IMR-90 (cell line): Measurements from ENCODE around the gene GNAT2. TPM values are rescaled to one million over a fixed set of nuclear protein-coding genes. Genes with fewer than 3 reads are reported as not detected.
A peak's percentile ranks its signal among the peaks of the same experiment; 100 is the strongest.

ENCODE experiments used
- ATAC-seq: fragments of 200-7000 bp; cut with Tn5 transposase; 2 replicates; pipeline ENCODE4 v1.9.1; 2020; ENCODE audit warnings: low read depth, mild to moderate bottlenecking, moderate library complexity
- BruUV-seq: library from RNA; stranded (reverse); fragments of 400-500 nt; replicated peaks from 2 replicates; lab custom pipeline; 2021; lab: Mats Ljungman, UMichigan
- CTCF ChIA-PET: fragments of 300-600 bp; formaldehyde crosslinking; extraction: SDS; loops from one replicate; lab custom pipeline; 2021; ENCODE audit warnings: antibody characterized with exemption; lab: Yijun Ruan, JAX
- POLR2A ChIA-PET: fragments of 300-600 bp; sonication (Branson Sonifier 250); formaldehyde crosslinking; loops from one replicate; lab custom pipeline; 2022; ENCODE audit warnings: antibody characterized with exemption; ENCODE audit not compliant: unreplicated experiment; lab: Charles Lee
- DNase-seq: peaks from one replicate; pipeline ENCODE4 v3.0.0; 2013
- H2AFZ ChIP-seq: replicated peaks from 2 replicates; pipeline ENCODE3; 2013; ENCODE audit warnings: low read length, mild to moderate bottlenecking; ENCODE audit not compliant: poor library complexity
- H2AK5ac ChIP-seq: 2 replicates; pipeline ENCODE4 v1.6.1; 2013; ENCODE audit warnings: low read depth, low read length, inconsistent platforms
- H2AK9ac ChIP-seq: replicated peaks from 2 replicates; pipeline ENCODE3; 2013; ENCODE audit warnings: mild to moderate bottlenecking, low read depth, low read length, moderate library complexity; ENCODE audit not compliant: poor library complexity
- H2BK120ac ChIP-seq: 2 replicates; pipeline ENCODE4 v1.6.1; 2013; ENCODE audit warnings: low read depth, low read length, inconsistent platforms
- H2BK15ac ChIP-seq: 3 replicates; pipeline ENCODE4 v1.6.1; 2013; ENCODE audit warnings: low read depth, low read length, inconsistent platforms
- H2BK20ac ChIP-seq: 2 replicates; pipeline ENCODE4 v1.6.1; 2013; ENCODE audit warnings: low read depth, mild to moderate bottlenecking, inconsistent platforms, low read length, moderate library complexity
- H2BK5ac ChIP-seq: 2 replicates; pipeline ENCODE4 v1.6.1; 2013; ENCODE audit warnings: mild to moderate bottlenecking, low read depth, low read length, inconsistent platforms; ENCODE audit not compliant: poor library complexity, severe bottlenecking
- H3K14ac ChIP-seq: replicated peaks from 2 replicates; pipeline ENCODE4 v1.6.1; 2013; ENCODE audit warnings: low read depth, low read length, inconsistent platforms
- H3K18ac ChIP-seq: 2 replicates; pipeline ENCODE4 v1.6.1; 2013; ENCODE audit warnings: low read depth, low read length, control low read depth
- H3K23ac ChIP-seq: 2 replicates; pipeline ENCODE4 v1.6.1; 2013; ENCODE audit warnings: low read depth, low read length, inconsistent platforms
- H3K27ac ChIP-seq: 2 replicates; pipeline ENCODE4 v1.5.1; 2013; ENCODE audit warnings: mild to moderate bottlenecking, control low read depth, low read length; ENCODE audit not compliant: insufficient read depth
- H3K27me3 ChIP-seq: 2 replicates; pipeline ENCODE4 v1.6.1; 2013; ENCODE audit warnings: low read length; ENCODE audit not compliant: control insufficient read depth, insufficient read depth
- H3K36me3 ChIP-seq: 2 replicates; pipeline ENCODE4 v1.6.1; 2013; ENCODE audit warnings: low read length, mixed read lengths; ENCODE audit not compliant: control insufficient read depth, insufficient read depth
- H3K4ac ChIP-seq: 2 replicates; pipeline ENCODE4 v1.6.1; 2013; ENCODE audit warnings: low read depth, low read length, inconsistent platforms
- H3K4me1 ChIP-seq: 2 replicates; pipeline ENCODE4 v1.6.1; 2013; ENCODE audit warnings: low read length, mixed read lengths; ENCODE audit not compliant: control insufficient read depth, insufficient read depth
- H3K4me2 ChIP-seq: 2 replicates; pipeline ENCODE4 v1.6.1; 2013; ENCODE audit warnings: low read depth, mild to moderate bottlenecking, control low read depth, low read length, moderate library complexity
- H3K4me3 ChIP-seq: 2 replicates; pipeline ENCODE4 v1.5.1; 2013; ENCODE audit warnings: low read depth, mild to moderate bottlenecking, control low read depth, low read length, moderate library complexity; ENCODE audit not compliant: insufficient read depth
- H3K56ac ChIP-seq: 2 replicates; pipeline ENCODE4 v1.6.1; 2013; ENCODE audit warnings: low read length, inconsistent platforms; ENCODE audit not compliant: insufficient read depth; ENCODE audit errors: extremely low read depth
- H3K79me1 ChIP-seq, 2 experiments: 2 replicates each; pipeline ENCODE4 v1.6.1; 2013; ENCODE audit warnings: low read length in 2 of 2, inconsistent platforms in 1 of 2, low read depth in 1 of 2
- H3K9ac ChIP-seq: 2 replicates; pipeline ENCODE4 v1.6.1; 2013; ENCODE audit warnings: low read depth, low read length, control low read depth
- H3K9me1 ChIP-seq: 2 replicates; pipeline ENCODE4 v1.6.1; 2013; ENCODE audit warnings: low read length, inconsistent platforms; ENCODE audit not compliant: insufficient read depth
- H3K9me3 ChIP-seq: 2 replicates; pipeline ENCODE4 v1.6.1; 2013; ENCODE audit warnings: low read length; ENCODE audit not compliant: control insufficient read depth, insufficient read depth
- H4K20me1 ChIP-seq: 2 replicates; pipeline ENCODE4 v1.6.1; 2013; ENCODE audit warnings: low read length, inconsistent platforms; ENCODE audit not compliant: insufficient read depth
- H4K5ac ChIP-seq: 2 replicates; pipeline ENCODE4 v1.6.1; 2013; ENCODE audit warnings: mild to moderate bottlenecking, low read depth, low read length, control low read depth
- H4K8ac ChIP-seq, 2 experiments: 2 replicates each; pipeline ENCODE4 v1.6.1; 2013; ENCODE audit warnings: low read depth in 2 of 2, low read length in 2 of 2, control low read depth in 1 of 2, inconsistent platforms in 1 of 2
- H4K91ac ChIP-seq: 2 replicates; pipeline ENCODE4 v1.6.1; 2013; ENCODE audit warnings: low read depth, low read length, inconsistent platforms; ENCODE audit not compliant: insufficient read depth
- FOS ChIP-seq: fragments of 150-350 bp; IDR thresholded peaks from 2 replicates; pipeline ENCODE4 v1.6.1; 2016; ENCODE audit warnings: low read depth, low read length
- MAFK ChIP-seq: IDR thresholded peaks from 2 replicates; pipeline ENCODE4 v1.6.1; 2012; ENCODE audit warnings: low read depth, low read length, improper control_type of control experiment
- MXI1 ChIP-seq: IDR thresholded peaks from 2 replicates; pipeline ENCODE4 v1.6.1; 2012; ENCODE audit warnings: low read depth, mild to moderate bottlenecking, low read length, moderate library complexity, borderline replicate concordance
- POLR2A ChIP-seq: IDR thresholded peaks from 2 replicates; pipeline ENCODE4 v1.6.1; 2012; ENCODE audit warnings: mild to moderate bottlenecking, low read depth, low read length
- WGBS, 2 experiments: methylation state at CpG; one replicate each; pipeline versions ENCODE4 v1.1.5 to v1.1.7; 2013; ENCODE audit warnings: missing lambda C conversion rate in 2 of 2; ENCODE audit not compliant: insufficient read length in 1 of 2; ENCODE audit errors: extremely low coverage in 2 of 2; 5-methylcytosine and 5-hydroxymethylcytosine counted together
- dilution Hi-C: fragments of 300-500 bp; cut with HindIII; formaldehyde crosslinking; loops from one replicate; pipeline ENCODE4 v1.14.3; 2018; ENCODE audit warnings: low sequenced_read_pairs; ENCODE audit not compliant: unreplicated experiment
- in situ Hi-C: fragments of 300-500 bp; cut with MboI; formaldehyde crosslinking; loops from 3 replicates; pipeline ENCODE4 v1.14.3; 2019; ENCODE audit warnings: low sequenced_read_pairs, inconsistent platforms, mixed read lengths
- intact Hi-C: fragments of 100-400 bp; cut with micrococcal nuclease; formaldehyde crosslinking; loops from 2 replicates; pipeline ENCODE4 v1.10.0; 2022
- polyA plus RNA-seq, 3 experiments: library from polyadenylated mRNA; depleted of rRNA; stranded (reverse); fragments of >200 nt; gene quantifications; 2 replicates each; pipeline ENCODE4 v1.2.3, GENCODE V29; 2012; ENCODE audit warnings: low replicate concordance in 1 of 3
- total RNA-seq: library from RNA; depleted of rRNA; stranded (reverse); fragments of >200 nt; gene quantifications from 2 replicates; pipeline ENCODE4 v1.2.3, GENCODE V29; 2012
- TF ChIP-seq, protein P1 (sequence below): fragments of 150-350 bp; IDR thresholded peaks from 2 replicates; pipeline ENCODE4 v1.6.1; 2017; ENCODE audit warnings: mild to moderate bottlenecking, antibody characterized with exemption, low read length, low read depth

Gene GNAT2
- total and polyA plus RNA-seq, 2 of the 4 experiments (the other 2 are of a cell fraction): 0.17 to 0.36 TPM

DNA sequence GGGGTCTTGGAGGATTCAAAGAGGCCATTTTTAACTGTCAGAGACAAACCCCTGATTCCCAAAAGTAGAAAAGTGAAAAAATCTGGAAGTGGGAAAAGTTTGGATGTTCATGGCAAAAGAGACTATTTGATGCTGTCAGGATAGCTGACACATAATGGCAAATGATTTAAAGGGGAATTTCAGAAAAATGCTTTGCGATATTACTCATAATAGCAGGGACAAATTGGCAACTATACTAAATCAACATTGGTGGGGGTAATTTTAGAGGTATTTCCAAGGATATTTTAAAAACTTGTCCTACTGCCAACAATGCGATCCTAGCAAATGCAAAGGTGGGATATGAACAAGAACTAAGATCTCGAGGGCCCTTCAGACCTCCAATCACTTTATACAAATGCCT lies 31.2 kb upstream of the GNAT2 start:
- Histone ChIP-seq H4K20me1 (no peaks in the 10 kb centered on the region), H2BK120ac (no peak overlapping the region), H4K91ac (no peak overlapping the region), H3K4me2 (no peak overlapping the region), H2BK5ac (no peak overlapping the region), H3K9me3 (no peaks in the 10 kb centered on the region; the same call in 1 of the 2 replicates), H2BK15ac (no peak overlapping the region), H3K36me3 (no peaks in the 10 kb centered on the region), H3K4me1 (peaks cover 2% of the 10 kb centered on the region), H3K27ac (no peak overlapping the region), H2AK9ac (no peak overlapping the region), H4K8ac (no peak overlapping the region), H2AK5ac (no peak overlapping the region), H3K79me1 (peaks cover 0 to 3% of the 10 kb centered on the region in 2 experiments; a peak in 2 of 4 replicates), H3K27me3 (0 out of 2 replicates have a peak, but pooled peaks cover 3% of the 10 kb centered on the region), H4K5ac (no peak overlapping the region), H3K23ac (no peak overlapping the region), H3K56ac (no peak overlapping the region), H3K14ac (no peak overlapping the region), H2AFZ (no peak overlapping the region), H2BK20ac (no peak overlapping the region), H3K9me1 (peaks cover 2% of the 10 kb centered on the region; the same call in 1 of the 2 replicates), H3K18ac (no peak overlapping the region), H3K9ac (no peak overlapping the region), H3K4me3 (no peak overlapping the region), H3K4ac (no peak overlapping the region)
- dilution Hi-C loops (no loop called here), in situ Hi-C loops (no loop called here), intact Hi-C loops (no loop called here)
- BruUV-seq: no TSS peak
- CTCF ChIA-PET: interaction anchor here (1.2 to 1.3 kb wide), 2 partner anchors 10 to 99 kb away, joined by 3 to 4 read pairs; no protein-coding TSS in a partner anchor
- peak; percentile 40 for DNase-seq
- ATAC-seq: no peak
- WGBS, 2 experiments: no CpG with 5 or more reads among the region's 3 CpGs
- TF ChIP-seq MXI1 (no peak), POLR2A (no peak), MAFK (no peak), FOS (no peak)
- TF ChIP-seq, protein P1, sequence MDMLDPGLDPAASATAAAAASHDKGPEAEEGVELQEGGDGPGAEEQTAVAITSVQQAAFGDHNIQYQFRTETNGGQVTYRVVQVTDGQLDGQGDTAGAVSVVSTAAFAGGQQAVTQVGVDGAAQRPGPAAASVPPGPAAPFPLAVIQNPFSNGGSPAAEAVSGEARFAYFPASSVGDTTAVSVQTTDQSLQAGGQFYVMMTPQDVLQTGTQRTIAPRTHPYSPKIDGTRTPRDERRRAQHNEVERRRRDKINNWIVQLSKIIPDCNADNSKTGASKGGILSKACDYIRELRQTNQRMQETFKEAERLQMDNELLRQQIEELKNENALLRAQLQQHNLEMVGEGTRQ: no peak
- POLR2A ChIA-PET: no interaction called here
